ENCODE data around the gene ABHD4.
"Not testable (repeated sequence)": the region's sequence is repeated elsewhere in the genome, so short reads cannot be mapped to it uniquely, and the experiment has no call there.

ABHD4 gene

GRCh38 chr14:22598099-22598895, at the start of gene ABHD4:
TSS of gene ABHD4 (plus strand) at chr14:22598300. CDS start at chr14:22598307, 7 bp downstream.
- peak within 1 kb of the TSS; percentile 78 for H3K4me3 ChIP-seq (ENCODE audit: low read length)
- no peak for TF ChIP-seq ZNF274 (IDR thresholded peaks at IDR 0.05; ENCODE audit: low read depth, low read length)

GRCh38 chr14:22549324-22549962, 48.7 kb upstream of the ABHD4 start:
- TF ChIP-seq ZNF274 (IDR thresholded peaks at IDR 0.05; ENCODE audit: low read depth, low read length), result no peak
- H3K4me3 ChIP-seq (ENCODE audit: low read length), result peak overlapping the region; percentile 5; the same call in 1 of the 2 replicates

GRCh38 chr14:22549981-22550673, 48.0 kb upstream of the ABHD4 start:
- H3K4me3 ChIP-seq (ENCODE audit: low read length), result peak overlapping the region; percentile 5; the same call in 1 of the 2 replicates
- TF ChIP-seq ZNF274 (IDR thresholded peaks at IDR 0.05; ENCODE audit: low read depth, low read length), result no peak

- H3K4me3 ChIP-seq (ENCODE audit: low read length), result no peak overlapping the region
- no peak for TF ChIP-seq ZNF274 (IDR thresholded peaks at IDR 0.05; ENCODE audit: low read depth, low read length)
Measured at GRCh38 chr14:22551605-22551997, 46.5 kb upstream of the ABHD4 start.

GRCh38 chr14:22552001-22552826, 45.9 kb upstream of the ABHD4 start:
- TF ChIP-seq ZNF274 (IDR thresholded peaks at IDR 0.05; ENCODE audit: low read depth, low read length), result no peak
- no peak overlapping the region for H3K4me3 ChIP-seq (ENCODE audit: low read length)

GRCh38 chr14:22552827-22553076, 45.3 kb upstream of the ABHD4 start:
- no peak for TF ChIP-seq ZNF274 (IDR thresholded peaks at IDR 0.05; ENCODE audit: low read depth, low read length)
- no peak overlapping the region for H3K4me3 ChIP-seq (ENCODE audit: low read length)

- no peak for TF ChIP-seq ZNF274 (IDR thresholded peaks at IDR 0.05; ENCODE audit: low read depth, low read length)
- H3K4me3 ChIP-seq (ENCODE audit: low read length), result no peak overlapping the region
Measured at GRCh38 chr14:22553445-22553844, 44.7 kb upstream of the ABHD4 start.

GRCh38 chr14:22553861-22554497, 44.1 kb upstream of the ABHD4 start:
- not testable (repeated sequence) for H3K4me3 ChIP-seq (ENCODE audit: low read length)

GRCh38 chr14:22554498-22555383, 43.4 kb upstream of the ABHD4 start:
- TF ChIP-seq ZNF274 (IDR thresholded peaks at IDR 0.05; ENCODE audit: low read depth, low read length), result no peak
- no peak overlapping the region for H3K4me3 ChIP-seq (ENCODE audit: low read length)

- no peak for TF ChIP-seq ZNF274 (IDR thresholded peaks at IDR 0.05; ENCODE audit: low read depth, low read length)
- no peak overlapping the region; the same call in 1 of the 2 replicates for H3K4me3 ChIP-seq (ENCODE audit: low read length)
Measured at GRCh38 chr14:22555384-22556011, 42.6 kb upstream of the ABHD4 start.

GRCh38 chr14:22556021-22556989, 41.8 kb upstream of the ABHD4 start:
- TF ChIP-seq ZNF274 (IDR thresholded peaks at IDR 0.05; ENCODE audit: low read depth, low read length), result no peak
- peak overlapping the region; percentile 5; the same call in 1 of the 2 replicates for H3K4me3 ChIP-seq (ENCODE audit: low read length)

All from GM08714 (cell line).